ENCODE measurements around the gene BMP10.

DNA sequence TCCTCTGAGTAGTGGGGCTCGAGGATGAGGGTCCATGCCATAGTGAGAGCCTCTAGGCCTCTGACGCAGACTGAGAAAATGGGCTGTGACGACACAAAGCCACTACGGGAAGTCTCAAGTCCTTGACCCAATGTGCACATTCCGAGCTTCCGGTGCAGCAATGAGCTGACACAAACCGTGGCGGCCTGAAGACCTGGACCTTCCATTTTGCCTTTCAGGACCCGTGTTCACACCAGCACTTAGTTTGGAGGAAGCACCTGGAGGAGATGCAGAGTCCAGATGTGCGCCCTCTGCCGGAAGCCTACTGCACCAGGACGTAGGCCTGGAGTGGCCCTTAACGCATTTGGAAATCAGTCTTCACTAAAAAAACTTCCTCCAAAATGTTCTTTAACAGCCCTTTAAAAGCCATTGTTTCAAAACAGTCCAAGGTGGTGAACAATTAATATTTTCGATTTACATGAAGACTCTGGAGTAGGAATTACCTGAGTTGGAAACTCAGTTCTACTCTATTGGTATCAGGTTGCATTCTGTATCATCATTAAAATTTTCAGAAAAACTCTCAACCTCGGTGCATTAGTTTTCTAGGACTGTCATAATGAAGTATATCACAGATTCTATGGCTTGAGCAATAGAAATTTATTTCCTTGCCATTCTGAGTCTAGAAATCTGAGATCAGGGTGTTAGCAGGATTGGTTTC lies 33.9 kb downstream of the BMP10 start:
- TF ChIP-seq, protein P1, sequence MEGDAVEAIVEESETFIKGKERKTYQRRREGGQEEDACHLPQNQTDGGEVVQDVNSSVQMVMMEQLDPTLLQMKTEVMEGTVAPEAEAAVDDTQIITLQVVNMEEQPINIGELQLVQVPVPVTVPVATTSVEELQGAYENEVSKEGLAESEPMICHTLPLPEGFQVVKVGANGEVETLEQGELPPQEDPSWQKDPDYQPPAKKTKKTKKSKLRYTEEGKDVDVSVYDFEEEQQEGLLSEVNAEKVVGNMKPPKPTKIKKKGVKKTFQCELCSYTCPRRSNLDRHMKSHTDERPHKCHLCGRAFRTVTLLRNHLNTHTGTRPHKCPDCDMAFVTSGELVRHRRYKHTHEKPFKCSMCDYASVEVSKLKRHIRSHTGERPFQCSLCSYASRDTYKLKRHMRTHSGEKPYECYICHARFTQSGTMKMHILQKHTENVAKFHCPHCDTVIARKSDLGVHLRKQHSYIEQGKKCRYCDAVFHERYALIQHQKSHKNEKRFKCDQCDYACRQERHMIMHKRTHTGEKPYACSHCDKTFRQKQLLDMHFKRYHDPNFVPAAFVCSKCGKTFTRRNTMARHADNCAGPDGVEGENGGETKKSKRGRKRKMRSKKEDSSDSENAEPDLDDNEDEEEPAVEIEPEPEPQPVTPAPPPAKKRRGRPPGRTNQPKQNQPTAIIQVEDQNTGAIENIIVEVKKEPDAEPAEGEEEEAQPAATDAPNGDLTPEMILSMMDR (IDR thresholded peaks at IDR 0.05): peak in 4 of 6 experiments; percentile 52 to 61 (median 58)
- no peak for TF ChIP-seq POLR2A (IDR thresholded peaks at IDR 0.05)

Measured in adrenal gland (tissue), 5 donors.